A673 (cell line): ENCODE results near the gene EMP2. TPM values are rescaled to one million over a fixed set of nuclear protein-coding genes. Genes with fewer than 3 reads are reported as not detected.

ENCODE experiments used
- BruUV-seq: library from RNA; stranded (reverse); fragments of 400-500 nt; replicated peaks from 2 replicates; lab custom pipeline; 2021; lab: Mats Ljungman, UMichigan
- CTCF ChIA-PET: fragments of 300-600 bp; sonication (Branson Sonifier 250); formaldehyde crosslinking; loops from one replicate; lab custom pipeline; 2022; ENCODE audit warnings: antibody characterized with exemption; lab: Charles Lee
- POLR2A ChIA-PET: fragments of 300-600 bp; sonication (Branson Sonifier 250); formaldehyde crosslinking; loops from one replicate; lab custom pipeline; 2022; ENCODE audit warnings: antibody characterized with exemption; ENCODE audit not compliant: low non-redundant PET; lab: Charles Lee
- DNase-seq: peaks from one replicate; pipeline ENCODE4 v3.0.0-alpha.2; 2015; ENCODE audit warnings: low spot score
- H3K27ac ChIP-seq: fragments of 200-600 bp; sonication (generic); 2 replicates; pipeline ENCODE4 v1.5.1; 2016; ENCODE audit warnings: mixed run types, low read depth, mild to moderate bottlenecking, mixed read lengths, antibody characterized with exemption, low read length; ENCODE audit not compliant: poor library complexity, severe bottlenecking
- H3K27me3 ChIP-seq: fragments of 200-600 bp; sonication (generic); replicated peaks from 2 replicates; pipeline ENCODE4 v1.6.1; 2017; ENCODE audit warnings: mixed run types, low read depth, mild to moderate bottlenecking, mixed read lengths, antibody characterized with exemption, low read length; ENCODE audit not compliant: insufficient read depth, poor library complexity
- H3K36me3 ChIP-seq: fragments of 200-600 bp; sonication (generic); 2 replicates; pipeline ENCODE4 v1.6.1; 2016; ENCODE audit warnings: mixed run types, mild to moderate bottlenecking, mixed read lengths, antibody characterized with exemption, low read length; ENCODE audit not compliant: insufficient read depth, poor library complexity, severe bottlenecking
- H3K4me1 ChIP-seq: fragments of 200-600 bp; sonication (generic); 2 replicates; pipeline ENCODE4 v1.6.1; 2017; ENCODE audit warnings: mixed run types, mild to moderate bottlenecking, mixed read lengths, antibody characterized with exemption, low read length; ENCODE audit not compliant: insufficient read depth, poor library complexity, severe bottlenecking
- H3K4me3 ChIP-seq: fragments of 200-600 bp; sonication (generic); 2 replicates; pipeline ENCODE4 v1.5.1; 2016; ENCODE audit warnings: low read depth, mixed run types, mild to moderate bottlenecking, mixed read lengths, low read length; ENCODE audit not compliant: poor library complexity, severe bottlenecking
- H3K9me3 ChIP-seq: fragments of 200-600 bp; sonication (generic); 2 replicates; pipeline ENCODE4 v1.6.1; 2016; ENCODE audit warnings: mixed run types, low read depth, mild to moderate bottlenecking, mixed read lengths, antibody characterized with exemption, low read length; ENCODE audit not compliant: poor library complexity, severe bottlenecking
- EZH2 ChIP-seq: fragments of 200-600 bp; sonication (generic); IDR thresholded peaks from 2 replicates; pipeline ENCODE4 v1.6.1; 2017; ENCODE audit warnings: borderline replicate concordance, low read depth, mild to moderate bottlenecking, mixed read lengths, antibody characterized with exemption, low read length; ENCODE audit not compliant: poor library complexity, severe bottlenecking
- intact Hi-C: fragments of 100-400 bp; cut with micrococcal nuclease; formaldehyde crosslinking; loops from one replicate; pipeline ENCODE4 v1.10.0; 2022; ENCODE audit not compliant: unreplicated experiment
- total RNA-seq: library from RNA; stranded (reverse); gene quantifications from 2 replicates; pipeline ENCODE4 v1.2.3, GENCODE V29; 2021
- TF ChIP-seq, protein P1 (sequence below): fragments of 300-800, 200-600 bp; sonication (generic); conservative IDR thresholded peaks from 2 replicates; pipeline ENCODE4 v1.5.1; 2017; ENCODE audit warnings: low read depth, mild to moderate bottlenecking, antibody characterized with exemption, low read length, moderate library complexity, mixed read lengths

EMP2 gene
- total RNA-seq, 1 experiment from 2014 or later, result 12.9 TPM

DNA sequence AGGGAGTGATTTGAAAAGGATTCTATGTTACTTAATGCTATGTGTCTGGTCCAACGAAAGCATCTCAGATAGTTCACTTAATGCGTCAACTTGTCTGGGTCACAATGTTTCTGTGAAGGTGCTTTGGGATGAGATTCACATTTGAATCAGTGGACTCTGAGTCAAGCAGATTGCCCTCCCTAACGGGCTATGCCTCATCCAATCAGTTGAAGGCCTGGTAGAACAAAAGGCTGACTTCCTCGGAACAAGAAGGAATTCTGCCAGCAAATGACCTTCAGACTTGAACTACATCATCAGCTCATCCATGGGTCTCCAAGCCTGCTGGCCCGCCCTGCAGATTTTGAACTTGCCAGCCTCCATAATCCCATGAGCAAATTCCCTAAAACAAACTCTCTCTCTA, 15.2 kb downstream of the EMP2 start:
- H3K4me3 ChIP-seq, result no peak overlapping the region
- no peaks in the 10 kb centered on the region for H3K9me3 ChIP-seq
- no peaks in the 10 kb centered on the region for H3K27me3 ChIP-seq
- TF ChIP-seq, protein P1, sequence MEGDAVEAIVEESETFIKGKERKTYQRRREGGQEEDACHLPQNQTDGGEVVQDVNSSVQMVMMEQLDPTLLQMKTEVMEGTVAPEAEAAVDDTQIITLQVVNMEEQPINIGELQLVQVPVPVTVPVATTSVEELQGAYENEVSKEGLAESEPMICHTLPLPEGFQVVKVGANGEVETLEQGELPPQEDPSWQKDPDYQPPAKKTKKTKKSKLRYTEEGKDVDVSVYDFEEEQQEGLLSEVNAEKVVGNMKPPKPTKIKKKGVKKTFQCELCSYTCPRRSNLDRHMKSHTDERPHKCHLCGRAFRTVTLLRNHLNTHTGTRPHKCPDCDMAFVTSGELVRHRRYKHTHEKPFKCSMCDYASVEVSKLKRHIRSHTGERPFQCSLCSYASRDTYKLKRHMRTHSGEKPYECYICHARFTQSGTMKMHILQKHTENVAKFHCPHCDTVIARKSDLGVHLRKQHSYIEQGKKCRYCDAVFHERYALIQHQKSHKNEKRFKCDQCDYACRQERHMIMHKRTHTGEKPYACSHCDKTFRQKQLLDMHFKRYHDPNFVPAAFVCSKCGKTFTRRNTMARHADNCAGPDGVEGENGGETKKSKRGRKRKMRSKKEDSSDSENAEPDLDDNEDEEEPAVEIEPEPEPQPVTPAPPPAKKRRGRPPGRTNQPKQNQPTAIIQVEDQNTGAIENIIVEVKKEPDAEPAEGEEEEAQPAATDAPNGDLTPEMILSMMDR, result no peak
- no peak for TF ChIP-seq EZH2
- no TSS peak for BruUV-seq
- DNase-seq, result no peak
- no peaks in the 10 kb centered on the region for H3K4me1 ChIP-seq
- intact Hi-C loops, result no loop called here
- no peaks in the 10 kb centered on the region for H3K36me3 ChIP-seq
- CTCF ChIA-PET, result no interaction called here
- POLR2A ChIA-PET, result no interaction called here
- no peak overlapping the region for H3K27ac ChIP-seq

DNA sequence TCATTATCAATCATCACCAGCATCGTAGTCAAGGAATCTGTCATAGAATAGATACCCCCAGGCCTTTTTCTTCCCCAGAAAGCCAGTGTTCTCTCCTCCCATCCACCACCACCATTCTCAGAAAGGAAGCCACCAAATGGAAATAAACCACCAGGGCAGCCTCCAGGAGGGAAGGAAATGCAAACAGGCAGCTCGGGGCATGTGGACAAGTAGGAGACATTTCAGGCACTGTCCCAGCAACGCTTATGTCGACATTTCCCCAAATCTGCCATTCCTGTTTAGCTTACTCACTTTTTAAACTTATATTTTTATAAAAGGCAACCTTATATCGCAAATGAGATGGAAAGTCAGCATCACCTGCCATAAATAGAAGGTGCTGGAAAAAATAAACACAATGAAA, 15.8 kb downstream of the EMP2 start:
- Histone ChIP-seq H3K27me3 (no peaks in the 10 kb centered on the region), H3K4me3 (no peak overlapping the region), H3K36me3 (no peaks in the 10 kb centered on the region), H3K4me1 (no peaks in the 10 kb centered on the region), H3K27ac (no peak overlapping the region), H3K9me3 (no peaks in the 10 kb centered on the region)
- intact Hi-C loops, result no loop called here
- ChIA-PET CTCF (no interaction called here), POLR2A (no interaction called here)
- TF ChIP-seq EZH2, result no peak
- TF ChIP-seq, protein P1, result no peak
- DNase-seq, result no peak
- BruUV-seq, result no TSS peak

DNA sequence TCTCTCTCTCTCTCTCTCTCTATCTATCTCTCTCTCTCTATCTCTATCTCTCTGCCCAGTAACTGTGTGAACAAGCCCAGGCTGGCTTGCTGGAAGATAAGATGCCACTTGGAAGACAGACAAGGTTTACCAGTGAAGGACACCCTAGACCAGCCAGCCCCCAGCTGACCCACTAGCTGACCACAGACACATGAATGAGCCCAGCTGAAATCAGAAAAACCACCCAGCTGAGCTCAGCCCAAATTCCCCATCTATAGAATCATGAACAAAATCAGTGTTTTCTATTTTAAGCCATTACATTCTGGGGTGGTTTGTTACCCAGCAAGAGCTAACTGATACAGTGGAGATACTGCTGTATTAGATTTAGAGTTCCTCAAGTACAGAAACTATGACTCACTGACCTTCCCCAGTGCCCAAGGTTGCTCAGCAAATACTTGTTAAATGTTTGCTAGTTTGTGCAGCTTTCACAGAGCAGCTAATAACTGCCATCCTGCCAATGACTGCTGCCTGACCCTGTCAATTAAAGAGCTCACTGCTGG, 18.0 kb downstream of the EMP2 start:
- BruUV-seq, result no TSS peak
- intact Hi-C loops, result no loop called here
- no peak for DNase-seq
- POLR2A ChIA-PET, result no interaction called here
- no peak overlapping the region for H3K4me3 ChIP-seq
- no peaks in the 10 kb centered on the region for H3K4me1 ChIP-seq
- no peaks in the 10 kb centered on the region for H3K9me3 ChIP-seq
- no peaks in the 10 kb centered on the region for H3K27me3 ChIP-seq
- no peak for TF ChIP-seq EZH2
- TF ChIP-seq, protein P1, result no peak
- H3K27ac ChIP-seq, result no peak overlapping the region
- no peaks in the 10 kb centered on the region for H3K36me3 ChIP-seq
- CTCF ChIA-PET, result no interaction called here
